ENCODE measurements around the gene WFDC1.

WFDC1 gene

DNA sequence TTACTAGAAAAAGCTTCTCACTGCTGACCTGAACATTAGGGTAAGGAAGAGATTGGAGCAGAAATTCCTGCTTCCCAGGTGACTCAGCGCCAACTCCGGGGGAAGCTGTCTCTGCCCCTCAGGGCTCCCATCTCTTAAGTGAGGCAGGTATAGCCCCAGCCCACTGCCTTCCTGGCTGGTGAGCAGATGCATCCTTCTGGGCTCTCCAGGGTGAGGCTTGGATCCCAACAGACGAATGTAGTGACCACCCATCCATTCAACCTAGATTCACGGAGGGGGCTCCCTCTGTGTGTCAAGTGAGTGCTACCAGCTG lies 76.8 kb downstream of the WFDC1 start:
- TF ChIP-seq NFRKB (IDR thresholded peaks at IDR 0.05) (no peak), HDGF (IDR thresholded peaks at IDR 0.05; ENCODE audit: borderline replicate concordance) (no peak), LEF1 (IDR thresholded peaks at IDR 0.05; ENCODE audit: borderline replicate concordance) (no peak), SP1 (IDR thresholded peaks at IDR 0.05) (no peak), FOXM1 (IDR thresholded peaks at IDR 0.05; ENCODE audit: borderline replicate concordance) (no peak), L3MBTL2 (conservative IDR thresholded peaks at IDR 0.05) (no peak), CTBP1 (IDR thresholded peaks at IDR 0.05; ENCODE audit: borderline replicate concordance) (no peak), BHLHE40 (IDR thresholded peaks at IDR 0.05; ENCODE audit: borderline replicate concordance) (no peak), ZNF384 (IDR thresholded peaks at IDR 0.05) (no peak)
- TF ChIP-seq, protein P1, sequence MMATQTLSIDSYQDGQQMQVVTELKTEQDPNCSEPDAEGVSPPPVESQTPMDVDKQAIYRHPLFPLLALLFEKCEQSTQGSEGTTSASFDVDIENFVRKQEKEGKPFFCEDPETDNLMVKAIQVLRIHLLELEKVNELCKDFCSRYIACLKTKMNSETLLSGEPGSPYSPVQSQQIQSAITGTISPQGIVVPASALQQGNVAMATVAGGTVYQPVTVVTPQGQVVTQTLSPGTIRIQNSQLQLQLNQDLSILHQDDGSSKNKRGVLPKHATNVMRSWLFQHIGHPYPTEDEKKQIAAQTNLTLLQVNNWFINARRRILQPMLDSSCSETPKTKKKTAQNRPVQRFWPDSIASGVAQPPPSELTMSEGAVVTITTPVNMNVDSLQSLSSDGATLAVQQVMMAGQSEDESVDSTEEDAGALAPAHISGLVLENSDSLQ (IDR thresholded peaks at IDR 0.05) = no peak
- CTCF ChIA-PET = no interaction called here
- DNase-seq (ENCODE audit: extremely low spot score) = no peak
- POLR2A ChIA-PET = no interaction called here

DNA sequence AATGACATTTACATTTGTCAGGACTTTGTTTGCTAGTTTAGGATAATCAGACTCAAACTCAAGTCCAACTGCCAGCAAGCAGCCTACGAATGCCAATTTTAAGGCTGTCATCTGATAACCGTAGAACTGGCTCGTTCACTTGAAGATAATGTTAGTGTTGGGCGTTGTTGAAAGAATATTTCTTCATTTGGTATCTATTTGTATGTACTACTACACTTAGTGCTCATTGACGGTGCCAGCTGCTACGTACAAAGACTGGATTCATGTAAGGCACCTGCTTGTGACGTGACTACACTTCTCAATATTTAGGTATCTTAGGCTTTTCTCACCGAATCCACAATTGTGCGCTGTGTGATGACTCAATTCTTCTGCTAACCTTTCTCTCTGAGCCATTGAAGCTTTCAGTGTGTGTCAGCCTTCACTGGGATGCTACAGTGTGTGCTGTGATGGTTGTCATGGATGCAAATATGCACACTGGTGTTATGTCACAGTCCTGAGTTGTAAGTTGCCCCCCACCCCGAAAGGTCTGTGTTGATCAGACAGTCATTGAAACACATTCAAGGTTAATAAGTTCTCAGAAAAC lies 79.3 kb downstream of the WFDC1 start:
- ChIA-PET POLR2A (no interaction called here), CTCF (no interaction called here)
- no peak for DNase-seq (ENCODE audit: extremely low spot score)
- TF ChIP-seq LEF1 (IDR thresholded peaks at IDR 0.05; ENCODE audit: borderline replicate concordance) (no peak), CTBP1 (IDR thresholded peaks at IDR 0.05; ENCODE audit: borderline replicate concordance) (no peak), ARNT (IDR thresholded peaks at IDR 0.05) (no peak), ELF4 (IDR thresholded peaks at IDR 0.05) (no peak), L3MBTL2 (conservative IDR thresholded peaks at IDR 0.05) (no peak), TARDBP (IDR thresholded peaks at IDR 0.05) (no peak), NFRKB (IDR thresholded peaks at IDR 0.05) (no peak), FOXA1 (IDR thresholded peaks at IDR 0.05) (no peak), ZNF384 (IDR thresholded peaks at IDR 0.05) (no peak), FOXK2 (IDR thresholded peaks at IDR 0.05) (no peak), BHLHE40 (IDR thresholded peaks at IDR 0.05; ENCODE audit: borderline replicate concordance) (no peak), SUZ12 (IDR thresholded peaks at IDR 0.05) (no peak), SP1 (IDR thresholded peaks at IDR 0.05) (no peak), HDGF (IDR thresholded peaks at IDR 0.05; ENCODE audit: borderline replicate concordance) (no peak), FOXM1 (IDR thresholded peaks at IDR 0.05; ENCODE audit: borderline replicate concordance) (no peak)
- TF ChIP-seq, protein P1 (IDR thresholded peaks at IDR 0.05) = no peak

DNA sequence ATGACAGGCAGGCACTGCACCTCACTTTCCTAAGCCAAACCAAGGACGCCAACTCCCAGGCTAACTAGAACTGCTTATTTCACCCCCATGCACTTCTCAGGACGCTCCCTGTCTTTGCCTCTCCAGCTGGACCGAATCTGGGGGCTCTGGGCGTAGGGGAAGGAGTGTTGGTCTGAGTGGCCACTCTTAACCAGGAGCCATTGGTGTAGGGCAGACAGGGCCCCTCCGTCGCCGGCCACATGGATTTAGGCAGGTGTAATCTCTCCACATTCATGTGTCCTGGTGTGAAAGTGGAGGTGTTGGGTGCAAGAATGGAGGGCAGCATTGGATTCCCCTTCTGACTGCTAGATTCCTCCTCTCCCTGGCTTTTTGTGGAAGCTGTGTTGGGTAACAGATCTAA lies 83.4 kb downstream of the WFDC1 start:
- POLR2A ChIA-PET = no interaction called here
- CTCF ChIA-PET = no interaction called here
- DNase-seq (ENCODE audit: extremely low spot score) = no peak
- TF ChIP-seq SUZ12 (IDR thresholded peaks at IDR 0.05) (no peak), ZNF384 (IDR thresholded peaks at IDR 0.05) (no peak), CTBP1 (IDR thresholded peaks at IDR 0.05; ENCODE audit: borderline replicate concordance) (no peak), ARNT (IDR thresholded peaks at IDR 0.05) (no peak)

DNA sequence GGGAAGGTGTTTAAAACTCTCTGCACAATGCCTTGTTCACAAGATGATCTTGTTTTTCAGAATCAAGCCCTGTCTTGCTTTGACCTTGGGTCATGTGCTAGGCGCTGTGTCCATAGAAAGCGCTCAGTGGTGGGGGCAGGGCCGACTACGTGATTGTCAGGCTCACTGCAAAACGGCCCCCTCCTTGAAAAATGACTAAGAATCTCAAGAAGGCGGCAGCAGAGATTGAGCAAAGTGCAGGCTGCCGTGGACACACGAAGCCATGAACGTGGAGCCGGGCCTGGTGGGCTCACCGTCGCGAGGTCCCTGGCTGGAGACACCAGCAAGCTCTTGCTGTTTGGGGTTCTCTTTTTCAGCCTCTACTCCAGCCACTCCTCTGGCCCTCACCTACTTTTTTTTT lies 83.9 kb downstream of the WFDC1 start:
- CTCF ChIA-PET = no interaction called here
- DNase-seq (ENCODE audit: extremely low spot score) = no peak
- POLR2A ChIA-PET = no interaction called here
- no peak for TF ChIP-seq NFRKB (IDR thresholded peaks at IDR 0.05)
- no peak for TF ChIP-seq SUZ12 (IDR thresholded peaks at IDR 0.05)
- TF ChIP-seq FOXM1 (IDR thresholded peaks at IDR 0.05; ENCODE audit: borderline replicate concordance) = no peak
- TF ChIP-seq LEF1 (IDR thresholded peaks at IDR 0.05; ENCODE audit: borderline replicate concordance) = no peak
- no peak for TF ChIP-seq FOXA1 (IDR thresholded peaks at IDR 0.05)
- no peak for TF ChIP-seq TARDBP (IDR thresholded peaks at IDR 0.05)
- TF ChIP-seq HDGF (IDR thresholded peaks at IDR 0.05; ENCODE audit: borderline replicate concordance) = no peak
- TF ChIP-seq, protein P1 (IDR thresholded peaks at IDR 0.05) = no peak
- no peak for TF ChIP-seq FOXK2 (IDR thresholded peaks at IDR 0.05)

DNA sequence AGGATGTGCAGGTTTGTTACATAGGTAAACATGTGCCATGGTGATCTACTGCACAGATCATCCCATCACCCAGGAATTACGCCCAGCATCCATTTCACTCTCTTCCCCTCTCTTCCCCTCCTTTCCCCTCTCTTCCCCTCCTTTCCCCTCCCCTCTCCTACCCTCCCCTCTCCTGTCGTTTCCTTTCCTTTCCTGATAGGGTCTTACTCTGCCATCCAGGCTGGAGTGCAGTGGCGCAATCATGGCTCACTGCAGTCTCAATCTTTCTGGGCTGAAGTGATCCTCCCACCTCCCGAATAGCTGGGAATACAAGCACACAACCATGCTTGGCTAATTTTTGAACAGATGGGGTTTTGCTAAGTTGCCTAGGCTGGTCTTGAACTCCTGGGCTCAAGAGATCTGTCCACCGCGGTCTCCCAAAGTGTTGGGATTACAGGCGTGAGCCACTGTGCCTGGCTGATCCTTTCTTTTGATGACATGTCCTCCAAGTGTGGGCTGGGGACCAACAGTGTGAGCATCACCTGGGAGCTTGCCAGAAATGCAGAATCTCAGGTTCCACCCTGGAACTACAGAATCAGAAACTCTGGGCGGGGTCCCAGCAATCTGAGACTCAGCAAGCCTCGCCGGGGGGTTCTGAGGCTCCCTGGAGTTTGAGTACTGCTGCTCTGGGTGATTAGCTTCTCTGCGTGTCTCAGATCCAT lies 84.5 kb downstream of the WFDC1 start:
- no peak for DNase-seq (ENCODE audit: extremely low spot score)
- TF ChIP-seq ELF4 (IDR thresholded peaks at IDR 0.05) (no peak), HDGF (IDR thresholded peaks at IDR 0.05; ENCODE audit: borderline replicate concordance) (no peak), SUZ12 (IDR thresholded peaks at IDR 0.05) (no peak), FOXA1 (IDR thresholded peaks at IDR 0.05) (no peak), ZNF384 (IDR thresholded peaks at IDR 0.05) (no peak), CTBP1 (IDR thresholded peaks at IDR 0.05; ENCODE audit: borderline replicate concordance) (no peak), NFRKB (IDR thresholded peaks at IDR 0.05) (no peak), L3MBTL2 (conservative IDR thresholded peaks at IDR 0.05) (no peak), FOXK2 (IDR thresholded peaks at IDR 0.05) (no peak), FOXM1 (IDR thresholded peaks at IDR 0.05; ENCODE audit: borderline replicate concordance) (no peak), TARDBP (IDR thresholded peaks at IDR 0.05) (no peak)
- CTCF ChIA-PET = no interaction called here
- POLR2A ChIA-PET = no interaction called here
